ENCODE data around the gene SNX32. TPM values are rescaled to one million over a fixed set of nuclear protein-coding genes. Genes with fewer than 3 reads are reported as not detected.
A peak's percentile ranks its signal among the peaks of the same experiment; 100 is the strongest.

The SNX32 gene
- total and polyA plus RNA-seq, 2 donors (not counting 3 experiments of a cell fraction or from before 2014, with no cell fraction given): 0.19 TPM; not detected in 1

- peak overlapping the region; percentile 98 for H3K9ac ChIP-seq (replicated peaks; ENCODE audit: extremely low read depth, insufficient read depth, low read length)
- intact Hi-C loops (cut with micrococcal nuclease) (loop anchor here (1.0 kb wide), 1 partner anchor 8 kb away; no protein-coding TSS in a partner anchor), dilution Hi-C loops (cut with MboI; ENCODE audit: extremely low pct_ligation_motif_present, low sequenced_read_pairs) (no loop called here)
- H3K79me2 ChIP-seq (ENCODE audit: control insufficient read depth, insufficient read depth, low read length): peaks cover 65% of the 10 kb centered on the region
- ChIA-PET POLR2A (interaction anchor here (0.5 to 6.7 kb wide), 9 partner anchors 9 to 1050 kb away, joined by 3 to 67 read pairs (median 7); partner anchors contain the start of genes BANF1, C11orf68, CFL1 and EIF1AD), CTCF (interaction anchor here (0.6 to 6.7 kb wide), 18 partner anchors 8 to 131 kb away, joined by 3 to 75 read pairs (median 6); partner anchors contain the start of genes AP5B1, C11orf68, CFL1 and FOSL1)
- no peak overlapping the region for H2AFZ ChIP-seq (ENCODE audit: low read depth, low read length)
- peak overlapping the region; percentile 88 for H3K4me2 ChIP-seq (ENCODE audit: insufficient read depth, low read length)
- H3K4me1 ChIP-seq (ENCODE audit: control insufficient read depth, extremely low read depth, insufficient read depth, low read length): peaks cover 69% of the 10 kb centered on the region
- peak overlapping the region; percentile 99 for H3K27ac ChIP-seq (ENCODE audit: insufficient read depth, low read depth, low read length)
- no peaks in the 10 kb centered on the region for H4K20me1 ChIP-seq (replicated peaks; ENCODE audit: control insufficient read depth, extremely low read depth, insufficient read depth, low read length)
- H3K9me3 ChIP-seq (replicated peaks; ENCODE audit: control insufficient read depth, insufficient read depth, low read length): no peaks in the 10 kb centered on the region
- TF ChIP-seq MAX (IDR thresholded peaks at IDR 0.05; ENCODE audit: insufficient read depth, insufficient read length) (peak; percentile 31), CTCF (IDR thresholded peaks at IDR 0.05; ENCODE audit: extremely low read depth in 1 of 2, insufficient read depth in 1 of 2, low read depth in 1 of 2, low read length in 2 of 2) (peak; percentile 68 to 80), GATA2 (IDR thresholded peaks at IDR 0.05; ENCODE audit: insufficient read depth, insufficient read length, low read depth, low read length) (peak; percentile 35), POLR2A (IDR thresholded peaks at IDR 0.05; ENCODE audit: low read depth, low read length) (peak; percentile 96), POLR2AphosphoS5 (IDR thresholded peaks at IDR 0.05; ENCODE audit: insufficient read depth, low read depth, low read length) (peak; percentile 79), MYC (IDR thresholded peaks at IDR 0.05; ENCODE audit: low read depth, low read length) (no peak)
- H3K36me3 ChIP-seq (ENCODE audit: control insufficient read depth in 2 of 2, extremely low read depth in 1 of 2, insufficient read depth in 2 of 2, low read length in 2 of 2): peaks cover 5 to 8% of the 10 kb centered on the region in 2 experiments
- DNase-seq (ENCODE audit: low read depth, low spot score) (peak; percentile 89), FAIRE-seq (peak; percentile 91)
- H3K4me3 ChIP-seq (replicated peaks in 1 of 3; ENCODE audit: insufficient read depth in 1 of 3, low read depth in 1 of 3, low read length in 3 of 3): peak overlapping the region; percentile 56 to 92 (median 78)
- TSS peak; percentile 21 for BruUV-seq (replicated peaks)
- H3K27me3 ChIP-seq (ENCODE audit: control insufficient read depth in 2 of 2, insufficient read depth in 2 of 2, low read length in 2 of 2): no peaks in the 10 kb centered on the region
- no peaks in the 10 kb centered on the region for H3K9me1 ChIP-seq (replicated peaks; ENCODE audit: control insufficient read depth, extremely low read depth, insufficient read depth, low read length)
These were observed 57.7 kb downstream of the SNX32 start for GRCh38 chr11:65891219-65892136.

Data from endothelial cell of umbilical vein (primary cell).